Erythroblast (primary cell): ENCODE data around the gene FYN.

Experiments used
- GATA1 ChIP-seq: IDR thresholded peaks from 2 replicates; pipeline ENCODE4 v1.6.1; 2011; ENCODE audit warnings: low read depth, mild to moderate bottlenecking, control low read depth, low read length, moderate library complexity
- POLR2A ChIP-seq: IDR thresholded peaks from 2 replicates; pipeline ENCODE4 v1.6.1; 2011; ENCODE audit warnings: mild to moderate bottlenecking, low read length

- TF ChIP-seq POLR2A (no peak), GATA1 (no peak)
Measured at GRCh38 chr6:111628142-111628850, 245.0 kb downstream of the FYN start.
